ENCODE results near the gene SORCS2. TPM values are rescaled to one million over a fixed set of nuclear protein-coding genes. Genes with fewer than 3 reads are reported as not detected.

SORCS2 gene
- total RNA-seq, 1 donor from 2014 or later = 29.5 TPM

DNA sequence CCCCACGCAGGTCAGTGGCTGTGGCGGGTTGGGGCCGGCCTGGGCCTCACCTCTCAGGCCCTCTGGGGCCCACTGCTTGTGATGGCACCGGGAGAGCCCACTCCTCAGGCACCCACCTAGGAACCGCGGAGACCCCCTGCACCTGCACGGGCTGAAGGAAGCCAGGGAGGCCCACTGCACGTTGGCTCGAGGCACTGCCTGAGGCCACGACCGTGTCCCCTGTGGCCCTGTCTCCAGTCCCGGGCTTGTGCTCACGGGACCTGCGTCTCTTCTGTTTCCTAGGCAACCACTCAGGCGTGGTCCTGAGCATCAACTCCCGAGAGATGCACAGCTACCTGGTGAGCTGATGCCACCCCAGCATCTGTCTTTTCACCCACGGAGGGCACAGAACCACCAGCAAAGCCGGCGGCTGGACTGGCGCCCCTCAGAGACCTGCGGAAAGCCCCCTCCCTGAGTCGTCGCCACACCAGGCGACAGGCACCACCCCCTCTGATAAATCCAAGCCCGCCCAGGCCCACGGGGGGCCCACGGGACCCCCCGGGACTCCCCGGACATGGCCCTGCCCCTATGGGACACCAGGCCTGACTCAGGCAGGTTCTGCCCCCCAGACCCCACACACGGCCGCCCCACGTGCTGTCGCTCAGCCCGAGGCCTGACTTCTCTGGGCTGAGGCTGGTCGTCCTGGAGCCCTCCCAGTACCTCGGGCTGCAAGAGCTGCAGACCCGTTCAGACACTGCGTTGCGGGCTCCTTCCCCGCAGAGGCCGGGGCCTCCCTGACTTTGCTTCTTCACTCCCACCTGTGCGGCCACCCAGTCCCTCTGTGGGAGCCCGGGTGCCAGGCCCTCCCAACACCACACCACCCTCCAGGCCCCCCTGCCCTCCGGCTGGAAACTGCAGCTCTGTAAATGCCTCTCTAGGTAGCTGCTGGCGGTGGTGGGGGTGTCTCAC lies 547.9 kb downstream of the SORCS2 start:
- H3K4me1 Mint-ChIP-seq (ENCODE audit: low read depth, unreplicated experiment) = no peaks in the 10 kb centered on the region

DNA sequence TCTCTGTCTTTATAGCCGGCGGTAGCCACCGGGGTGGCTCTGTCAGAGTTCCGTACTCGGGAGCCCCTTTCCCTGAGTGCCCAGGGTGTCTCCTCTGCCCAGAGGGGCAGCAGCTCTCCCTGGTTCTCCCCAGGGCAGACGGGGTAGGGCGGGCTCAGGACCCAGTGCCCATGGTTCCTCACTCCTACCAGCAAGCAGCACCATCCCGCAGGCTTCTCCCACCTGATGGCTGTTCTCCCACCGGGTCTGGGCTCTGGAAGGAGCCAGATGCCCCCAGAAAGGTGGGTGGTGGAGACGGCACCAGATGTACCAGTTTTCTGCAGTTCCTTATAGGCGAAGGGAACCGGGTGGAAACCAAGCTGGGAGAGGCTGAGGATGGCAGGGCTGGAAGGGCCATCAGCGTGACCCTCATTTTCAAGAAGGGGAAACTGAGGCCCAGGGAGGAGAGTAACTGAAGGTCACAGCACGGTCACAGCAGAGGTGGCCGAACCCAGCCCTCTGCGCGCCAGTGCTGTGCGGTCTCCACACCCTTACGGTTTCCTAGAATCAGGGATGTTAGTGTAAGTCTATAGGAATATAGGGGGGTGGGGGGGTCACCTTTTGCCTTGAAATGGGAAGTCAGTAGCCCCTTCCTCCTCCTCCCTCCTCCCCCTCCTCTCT lies 548.7 kb downstream of the SORCS2 start:
- H3K4me1 Mint-ChIP-seq (ENCODE audit: low read depth, unreplicated experiment) = no peaks in the 10 kb centered on the region

More for the DNA sequence above, 547.9 kb downstream of the SORCS2 start:
- Mint-ChIP-seq H3K9me3 (ENCODE audit: unreplicated experiment) (no peaks in the 10 kb centered on the region), H3K27me3 (ENCODE audit: unreplicated experiment) (no peaks in the 10 kb centered on the region), H3K4me3 (ENCODE audit: unreplicated experiment) (no peak overlapping the region), H3K27ac (ENCODE audit: unreplicated experiment) (no peak overlapping the region), H3K36me3 (ENCODE audit: unreplicated experiment) (no peaks in the 10 kb centered on the region)
- DNase-seq = no peak
- TF ChIP-seq, protein P1, sequence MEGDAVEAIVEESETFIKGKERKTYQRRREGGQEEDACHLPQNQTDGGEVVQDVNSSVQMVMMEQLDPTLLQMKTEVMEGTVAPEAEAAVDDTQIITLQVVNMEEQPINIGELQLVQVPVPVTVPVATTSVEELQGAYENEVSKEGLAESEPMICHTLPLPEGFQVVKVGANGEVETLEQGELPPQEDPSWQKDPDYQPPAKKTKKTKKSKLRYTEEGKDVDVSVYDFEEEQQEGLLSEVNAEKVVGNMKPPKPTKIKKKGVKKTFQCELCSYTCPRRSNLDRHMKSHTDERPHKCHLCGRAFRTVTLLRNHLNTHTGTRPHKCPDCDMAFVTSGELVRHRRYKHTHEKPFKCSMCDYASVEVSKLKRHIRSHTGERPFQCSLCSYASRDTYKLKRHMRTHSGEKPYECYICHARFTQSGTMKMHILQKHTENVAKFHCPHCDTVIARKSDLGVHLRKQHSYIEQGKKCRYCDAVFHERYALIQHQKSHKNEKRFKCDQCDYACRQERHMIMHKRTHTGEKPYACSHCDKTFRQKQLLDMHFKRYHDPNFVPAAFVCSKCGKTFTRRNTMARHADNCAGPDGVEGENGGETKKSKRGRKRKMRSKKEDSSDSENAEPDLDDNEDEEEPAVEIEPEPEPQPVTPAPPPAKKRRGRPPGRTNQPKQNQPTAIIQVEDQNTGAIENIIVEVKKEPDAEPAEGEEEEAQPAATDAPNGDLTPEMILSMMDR (IDR thresholded peaks at IDR 0.05; ENCODE audit: partially characterized antibody, unreplicated experiment) = no peak

DNA sequence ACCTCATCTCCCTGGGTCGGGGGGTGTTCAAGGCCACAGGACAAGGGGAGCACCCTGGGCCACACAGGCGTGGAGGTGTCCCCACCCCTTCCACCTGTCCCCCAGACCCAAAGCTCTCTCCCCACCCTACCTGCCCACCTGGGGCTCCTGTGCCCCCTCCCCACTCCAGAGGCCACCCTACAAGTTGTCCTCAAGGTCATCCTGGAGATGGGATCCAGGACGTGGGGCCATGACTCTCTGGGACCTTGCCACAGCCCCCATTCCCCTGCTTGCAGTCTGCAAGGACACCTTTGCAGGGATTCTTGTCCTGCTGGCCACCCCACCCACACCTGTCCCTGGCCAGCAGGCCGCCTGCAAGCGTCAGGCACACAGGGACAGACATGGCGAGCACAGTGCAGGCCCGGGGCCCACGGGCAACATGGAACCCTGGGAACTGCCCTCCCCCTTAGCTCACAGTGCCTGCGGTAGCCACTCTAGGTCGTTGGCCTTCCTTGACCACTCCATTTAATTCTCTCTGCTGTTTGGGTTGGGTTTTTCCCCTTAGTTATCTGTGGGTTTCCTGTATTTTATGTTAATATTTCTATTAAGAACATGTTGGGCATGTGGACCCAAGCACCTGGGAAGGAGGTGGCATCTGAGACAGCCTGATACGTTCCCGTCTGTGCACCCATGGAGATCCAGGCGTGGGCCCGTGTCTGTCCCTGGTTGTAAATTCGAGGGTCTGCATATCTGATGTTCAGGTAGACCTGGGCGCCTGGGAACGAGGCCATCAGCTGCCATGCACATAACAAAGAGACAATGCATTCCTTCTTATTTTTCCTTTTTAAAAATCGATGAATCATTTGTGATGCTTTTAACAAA lies 549.8 kb downstream of the SORCS2 start:
- TF ChIP-seq, protein P1 (IDR thresholded peaks at IDR 0.05; ENCODE audit: partially characterized antibody, unreplicated experiment) = no peak
- Mint-ChIP-seq H3K36me3 (ENCODE audit: unreplicated experiment) (no peaks in the 10 kb centered on the region), H3K4me3 (ENCODE audit: unreplicated experiment) (no peak overlapping the region), H3K27ac (ENCODE audit: unreplicated experiment) (no peak overlapping the region), H3K9me3 (ENCODE audit: unreplicated experiment) (peaks cover under 1% of the 10 kb centered on the region), H3K4me1 (ENCODE audit: low read depth, unreplicated experiment) (no peaks in the 10 kb centered on the region), H3K27me3 (ENCODE audit: unreplicated experiment) (peaks cover 4% of the 10 kb centered on the region)
- no peak for DNase-seq

More for the DNA sequence above, 548.7 kb downstream of the SORCS2 start:
- H3K27me3 Mint-ChIP-seq (ENCODE audit: unreplicated experiment) = peaks cover 2% of the 10 kb centered on the region
- H3K27ac Mint-ChIP-seq (ENCODE audit: unreplicated experiment) = no peak overlapping the region
- no peaks in the 10 kb centered on the region for H3K36me3 Mint-ChIP-seq (ENCODE audit: unreplicated experiment)
- TF ChIP-seq, protein P1 (IDR thresholded peaks at IDR 0.05; ENCODE audit: partially characterized antibody, unreplicated experiment) = no peak
- no peak for DNase-seq
- no peak overlapping the region for H3K4me3 Mint-ChIP-seq (ENCODE audit: unreplicated experiment)
- no peaks in the 10 kb centered on the region for H3K9me3 Mint-ChIP-seq (ENCODE audit: unreplicated experiment)

DNA sequence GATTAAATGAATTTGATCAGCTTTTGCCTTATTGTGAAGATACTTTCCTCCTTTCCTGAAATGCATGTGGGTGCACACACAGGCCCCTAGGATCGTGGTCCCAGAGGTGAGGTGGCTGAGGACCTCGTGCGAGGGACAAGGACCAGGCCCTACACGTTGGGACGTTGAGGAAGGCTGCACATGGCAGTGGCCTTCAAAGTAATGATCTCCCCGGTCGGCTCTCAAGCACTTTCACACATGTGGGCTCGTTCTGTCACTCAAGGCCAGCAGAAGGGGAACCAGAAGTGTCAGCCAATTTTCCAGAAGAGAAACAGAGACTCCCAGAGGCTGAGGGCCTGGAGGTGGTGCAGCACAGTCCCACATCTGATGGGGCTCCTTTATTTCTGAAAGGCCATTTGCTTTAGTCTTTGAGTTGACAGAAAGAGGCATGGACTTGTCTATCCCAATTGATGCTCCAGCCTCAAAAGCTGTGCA lies 550.5 kb downstream of the SORCS2 start:
- peaks cover 1% of the 10 kb centered on the region for H3K9me3 Mint-ChIP-seq (ENCODE audit: unreplicated experiment)
- no peak overlapping the region for H3K27ac Mint-ChIP-seq (ENCODE audit: unreplicated experiment)
- H3K4me3 Mint-ChIP-seq (ENCODE audit: unreplicated experiment) = no peak overlapping the region
- H3K4me1 Mint-ChIP-seq (ENCODE audit: low read depth, unreplicated experiment) = no peaks in the 10 kb centered on the region
- no peaks in the 10 kb centered on the region for H3K36me3 Mint-ChIP-seq (ENCODE audit: unreplicated experiment)
- peaks cover 8% of the 10 kb centered on the region for H3K27me3 Mint-ChIP-seq (ENCODE audit: unreplicated experiment)
- DNase-seq = no peak
- TF ChIP-seq, protein P1 (IDR thresholded peaks at IDR 0.05; ENCODE audit: partially characterized antibody, unreplicated experiment) = no peak
